ENCODE results near the gene RASA1.

The RASA1 gene

GRCh38 chr5:87361536-87362213 lies 94.0 kb downstream of the RASA1 start:
- DNase-seq, result peak; percentile 71

DNA sequence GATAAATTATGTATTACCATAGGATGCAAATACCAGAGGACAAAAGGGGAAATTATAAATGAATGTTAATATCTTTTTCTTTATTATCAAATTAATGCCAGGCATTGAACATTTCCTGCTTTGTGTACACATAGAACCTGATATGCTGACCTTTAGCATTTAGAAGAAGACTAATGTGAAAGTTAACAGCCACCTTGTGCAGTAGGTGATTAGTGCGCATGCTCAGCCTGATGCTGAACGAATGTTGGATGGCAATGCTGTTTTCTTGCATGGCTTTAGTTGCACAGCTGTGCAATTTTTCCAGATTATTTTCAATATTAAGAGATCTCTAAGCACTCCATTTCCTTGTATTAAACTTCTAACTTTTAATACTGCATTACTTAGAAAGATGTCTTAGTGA lies 99.6 kb downstream of the RASA1 start:
- DNase-seq, result no peak

GRCh38 chr5:87368601-87369000 lies 100.9 kb downstream of the RASA1 start:
- no peak for DNase-seq

DNA sequence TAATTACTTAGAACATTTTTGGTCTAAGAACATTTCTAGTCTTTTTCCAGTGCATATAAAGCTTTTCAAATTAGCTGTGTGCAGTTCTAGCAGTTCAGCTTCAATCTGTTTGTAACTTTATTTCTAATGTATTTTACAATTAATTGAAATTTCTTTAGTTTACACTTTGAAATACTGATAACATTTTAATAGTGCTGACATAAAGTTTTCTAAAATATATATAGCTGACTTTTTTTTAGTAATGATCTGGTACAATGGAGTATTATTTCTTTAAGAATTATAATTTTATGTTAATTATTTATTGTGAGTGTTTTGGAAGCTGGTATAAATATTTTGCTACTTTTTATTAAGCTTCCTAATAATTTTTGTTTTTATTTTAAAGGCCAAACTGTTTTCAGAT lies 101.7 kb downstream of the RASA1 start:
- DNase-seq, result no peak

GRCh38 chr5:87372705-87373104 lies 105.0 kb downstream of the RASA1 start:
- no peak for DNase-seq

GRCh38 chr5:87382224-87382623 lies 114.5 kb downstream of the RASA1 start:
- DNase-seq, result no peak

DNA sequence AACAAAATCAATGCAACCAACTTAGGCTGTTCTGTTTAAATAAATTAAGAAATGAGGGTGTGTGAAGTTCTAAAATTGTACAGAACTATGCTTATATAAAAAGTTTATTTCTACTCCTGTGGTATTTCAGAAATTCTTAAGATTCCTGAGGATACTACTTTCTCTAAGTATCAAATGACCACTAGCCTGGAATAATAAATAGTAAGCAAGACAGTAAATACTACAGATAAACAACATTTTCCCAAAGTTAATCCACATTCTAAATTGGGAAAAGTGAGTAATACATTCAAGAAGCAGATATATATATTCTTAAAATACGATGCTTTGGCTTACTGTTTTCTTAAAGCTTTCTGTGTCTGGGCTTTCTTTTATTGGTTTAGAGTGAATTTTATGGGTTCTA lies 115.5 kb downstream of the RASA1 start:
- DNase-seq, result peak; percentile 30

- DNase-seq, result no peak
Measured at GRCh38 chr5:87385802-87386201, 118.1 kb downstream of the RASA1 start.

DNA sequence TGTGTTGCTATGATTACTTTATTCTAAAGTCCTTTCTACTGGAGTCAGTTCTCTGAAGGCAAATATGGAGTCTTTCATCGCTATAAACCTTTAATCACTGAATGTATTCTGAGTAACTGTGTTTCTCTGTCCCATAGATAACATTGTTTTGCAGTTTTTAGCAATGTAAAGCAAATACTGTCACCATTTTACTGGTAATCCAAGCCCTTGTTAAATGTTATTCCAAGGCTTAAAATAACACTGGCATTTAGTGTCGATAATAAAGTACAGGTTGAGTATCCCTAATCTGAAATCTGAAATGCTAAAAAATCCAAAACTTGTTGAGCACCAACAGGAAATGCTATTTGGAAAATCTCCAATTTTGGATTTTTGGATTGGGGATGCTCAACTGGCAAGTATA lies 120.4 kb downstream of the RASA1 start:
- no peak for DNase-seq

DNA sequence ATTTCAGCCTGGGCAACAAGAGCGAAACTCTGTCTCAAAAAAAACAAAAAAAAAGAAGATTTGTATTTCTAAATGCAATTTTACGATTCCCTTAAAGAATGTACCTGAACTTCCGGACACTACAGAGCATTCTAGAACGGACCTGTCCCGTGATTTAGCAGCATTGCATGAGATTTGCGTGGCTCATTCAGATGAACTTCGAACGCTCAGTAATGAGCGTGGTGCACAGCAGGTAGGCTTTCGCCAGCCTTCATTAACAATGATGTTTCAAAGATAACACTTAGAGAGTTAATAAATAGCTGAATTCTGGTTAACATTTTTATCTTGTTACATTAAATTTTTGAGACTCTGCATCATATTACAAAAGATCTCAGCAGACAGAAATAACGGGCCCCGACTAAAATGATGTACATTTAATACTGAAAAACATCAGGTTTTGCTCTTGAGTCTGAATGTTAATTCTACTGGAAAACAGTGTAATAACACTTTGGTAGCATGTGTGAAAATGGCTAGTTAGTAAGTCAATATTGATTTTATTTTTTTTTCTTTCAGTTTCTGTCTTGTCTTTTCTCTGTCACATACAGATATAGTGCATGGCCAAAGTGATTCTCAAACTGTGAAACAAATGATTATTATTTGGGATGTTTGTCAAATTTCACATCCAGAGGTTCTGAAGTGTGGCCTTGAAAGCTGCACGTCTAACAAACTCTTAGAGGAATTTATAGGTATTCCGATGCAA lies 121.8 kb downstream of the RASA1 start:
- DNase-seq, result no peak

GRCh38 chr5:87390075-87390474 lies 122.4 kb downstream of the RASA1 start:
- no peak for DNase-seq

DNA sequence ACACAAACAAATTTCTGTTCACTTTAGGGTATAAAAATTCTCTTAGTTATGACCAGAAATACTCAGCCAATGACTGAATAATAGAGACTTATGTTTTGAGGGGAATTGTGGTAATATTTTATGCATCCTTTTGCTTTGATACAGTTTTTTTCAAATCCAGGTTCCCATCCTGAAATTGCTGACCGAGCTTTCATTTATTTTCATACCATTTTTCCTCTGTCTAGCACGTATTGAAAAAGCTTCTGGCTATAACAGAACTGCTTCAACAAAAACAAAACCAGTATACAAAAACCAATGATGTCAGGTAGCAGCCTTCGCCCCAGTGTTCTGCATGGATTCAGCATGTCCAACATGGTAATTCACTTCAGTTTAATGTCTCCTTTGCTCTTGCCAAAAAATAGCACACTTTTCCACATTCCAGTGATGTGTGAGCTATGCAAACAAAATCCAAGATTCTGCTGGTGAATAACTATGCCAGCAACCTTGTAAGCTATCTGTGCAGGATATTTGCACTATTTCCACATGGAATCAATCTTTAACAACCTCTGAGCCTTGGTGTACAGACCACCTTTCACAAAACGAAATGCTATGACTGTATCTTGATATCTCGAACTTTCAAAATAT lies 123.0 kb downstream of the RASA1 start:
- DNase-seq, result peak; percentile 39

- DNase-seq, result no peak
Measured at GRCh38 chr5:87392170-87392569, 124.5 kb downstream of the RASA1 start.

DNA sequence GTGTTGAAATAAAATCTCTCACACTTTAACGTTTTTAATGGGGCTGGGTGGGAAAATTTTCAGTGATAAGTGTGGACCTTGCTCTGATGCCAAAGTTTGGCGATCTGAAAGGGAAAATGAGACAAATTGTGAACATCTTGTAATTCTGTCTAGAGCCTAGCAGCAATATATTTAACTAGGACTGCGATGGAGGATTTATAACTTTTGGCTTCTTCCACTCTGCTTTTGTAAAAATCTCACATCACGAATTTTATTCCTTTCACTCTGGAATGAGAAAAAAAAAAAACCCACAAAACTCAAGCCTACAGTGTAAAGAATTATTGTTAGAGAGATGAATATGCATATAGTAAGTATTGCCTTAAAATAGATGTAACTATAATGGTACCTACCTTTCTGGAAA lies 125.1 kb downstream of the RASA1 start:
- peak; percentile 22 for DNase-seq

DNA sequence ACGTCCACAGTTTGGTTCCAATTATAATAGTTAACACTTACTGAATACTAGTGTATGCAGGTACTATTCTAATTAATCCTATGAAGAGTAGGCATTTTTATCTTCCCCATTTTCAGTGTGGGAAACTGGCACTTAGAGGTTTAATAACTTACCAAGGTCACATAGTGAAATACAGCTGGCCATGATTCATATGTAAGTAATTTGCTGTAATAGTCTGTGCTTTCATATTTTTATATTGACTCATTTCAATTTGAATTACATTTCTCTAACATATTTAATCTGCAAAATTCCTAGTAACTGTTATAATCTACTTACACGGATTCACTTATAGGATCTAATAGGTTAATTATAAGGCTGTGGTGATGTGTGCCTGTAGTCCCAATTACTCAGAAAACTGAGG lies 125.6 kb downstream of the RASA1 start:
- peak; percentile 83 for DNase-seq

DNA sequence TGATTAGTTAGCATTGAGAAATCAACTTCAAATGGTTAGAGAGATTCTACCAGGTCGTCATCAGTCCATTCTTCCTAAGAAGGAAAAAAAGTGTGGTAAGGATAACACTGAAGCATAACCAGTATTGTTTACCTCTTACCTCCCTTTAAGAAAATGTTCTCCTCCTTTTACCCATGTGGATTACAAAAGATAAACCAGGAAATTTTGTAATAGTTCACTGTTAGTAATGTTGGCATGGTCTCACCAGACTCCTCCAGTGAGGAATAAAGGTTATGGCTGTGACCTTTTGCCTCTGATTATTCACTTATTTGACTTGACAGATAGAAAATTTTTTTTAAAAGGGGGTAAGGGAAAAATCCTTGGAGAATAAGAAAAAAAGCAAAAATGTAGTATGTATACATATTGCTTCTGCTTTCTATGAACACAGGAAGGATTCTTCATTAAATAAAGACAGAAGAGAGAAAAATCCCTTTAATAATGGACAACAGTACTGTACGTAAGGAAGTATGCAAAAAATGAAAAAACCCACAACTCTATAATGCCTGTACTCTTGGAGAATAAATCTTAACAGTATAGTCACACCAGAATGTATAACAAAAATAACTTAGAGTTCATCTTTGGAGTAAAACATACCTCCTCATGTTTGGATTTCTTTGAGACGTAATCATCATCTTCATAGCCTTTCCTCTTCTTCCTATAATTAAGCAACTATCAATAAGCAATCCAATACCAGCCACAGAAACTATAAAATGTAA lies 126.9 kb downstream of the RASA1 start:
- DNase-seq, result peak; percentile 51

DNA sequence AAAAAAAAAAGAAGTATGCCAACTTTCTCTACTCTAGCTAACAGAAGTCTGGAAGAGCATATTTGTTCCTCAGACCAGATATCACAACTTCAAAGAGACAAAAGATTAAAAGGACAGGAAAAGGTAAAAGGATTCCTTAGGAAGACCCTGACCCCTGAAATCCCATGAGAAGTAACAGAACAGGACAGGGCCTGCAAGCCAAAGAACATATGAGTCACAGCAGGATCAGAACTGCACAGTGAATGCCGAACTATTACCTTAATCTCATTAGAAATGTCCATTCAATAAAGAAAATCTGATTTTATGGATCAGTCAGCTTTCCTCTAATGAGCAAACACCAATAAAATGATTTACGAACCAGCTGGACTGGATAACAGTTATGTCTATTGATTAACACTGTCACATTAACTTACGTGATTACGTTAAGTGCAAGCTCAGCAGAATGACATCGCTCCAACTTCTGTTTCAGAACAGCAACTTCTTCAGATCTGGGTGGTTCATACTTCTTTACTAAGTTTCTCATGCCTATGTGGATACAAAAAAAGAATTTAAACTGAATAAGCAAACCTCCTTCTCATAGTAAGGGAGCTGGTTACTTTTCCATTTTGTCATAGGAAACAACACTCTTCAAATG lies 131.4 kb downstream of the RASA1 start:
- DNase-seq, result no peak

GRCh38 chr5:87399720-87400119 lies 132.0 kb downstream of the RASA1 start:
- no peak for DNase-seq

GRCh38 chr5:87400305-87400899 lies 132.7 kb downstream of the RASA1 start:
- peak; percentile 44 for DNase-seq

- no peak for DNase-seq
Measured at GRCh38 chr5:87401626-87402025, 133.9 kb downstream of the RASA1 start.

GRCh38 chr5:87403409-87403808 lies 135.7 kb downstream of the RASA1 start:
- no peak for DNase-seq

DNA sequence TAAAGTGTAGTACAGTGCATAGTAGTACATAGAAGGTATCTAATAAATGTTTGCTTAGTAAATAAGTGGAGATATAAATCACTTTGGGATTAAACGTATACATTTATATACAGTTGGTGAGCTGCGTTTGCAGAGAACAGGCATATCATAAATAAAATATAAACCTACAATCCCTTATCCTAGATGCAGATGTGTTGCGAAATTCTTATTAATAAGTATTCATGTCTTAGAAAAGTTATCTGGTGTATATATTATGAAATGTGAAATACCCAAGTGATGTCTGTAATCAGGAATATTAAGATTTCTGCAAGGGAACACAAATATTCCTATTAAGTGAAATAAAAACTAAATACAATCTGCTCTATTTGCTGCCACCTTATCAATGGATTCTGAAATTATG lies 136.2 kb downstream of the RASA1 start:
- DNase-seq, result no peak

DNA sequence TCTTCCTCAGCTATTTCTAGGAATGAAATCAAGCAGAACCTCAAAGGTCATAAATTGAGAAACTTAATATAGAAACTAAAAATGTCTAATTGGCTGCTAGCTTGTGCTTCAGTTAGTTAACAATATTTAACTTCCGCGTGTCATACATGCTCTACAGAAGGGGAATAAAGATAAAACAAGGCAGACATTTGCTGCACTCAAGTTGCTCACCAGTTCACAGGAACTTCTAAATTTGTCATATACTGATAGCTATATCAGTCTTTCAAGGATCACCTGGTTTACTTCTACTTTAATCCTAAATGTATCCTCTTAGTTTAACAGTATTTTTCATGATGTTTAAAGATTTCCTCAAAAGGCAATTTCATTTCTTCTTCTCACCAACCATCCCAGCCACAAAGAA lies 136.7 kb downstream of the RASA1 start:
- no peak for DNase-seq

Data from fibroblast of skin of right quadriceps (primary cell).